Left renal pelvis (tissue), 4 donors: ENCODE results near the gene CEMP1. TPM values are rescaled to one million over a fixed set of nuclear protein-coding genes. Genes with fewer than 3 reads are reported as not detected.
A peak's percentile ranks its signal among the peaks of the same experiment; 100 is the strongest.
"Not testable (repeated sequence)": the region's sequence is repeated elsewhere in the genome, so short reads cannot be mapped to it uniquely, and the experiment has no call there.

Experiments
- DNase-seq, 4 donors: peaks; one replicate each; pipeline ENCODE4 v3.0.0-alpha.2; 2013; ENCODE audit warnings: low read depth in 4 of 4, low spot score in 3 of 4
- polyA plus RNA-seq, 4 donors: library from polyadenylated mRNA; unstranded; fragments of 120-200 nt; gene quantifications; one replicate each; pipeline ENCODE4 v1.2.1, GENCODE V29; 2013; ENCODE audit not compliant: insufficient read length in 4 of 4

The CEMP1 gene
- polyA plus RNA-seq, 4 donors: 1.9 to 7.1 (median 3.5) TPM

DNA sequence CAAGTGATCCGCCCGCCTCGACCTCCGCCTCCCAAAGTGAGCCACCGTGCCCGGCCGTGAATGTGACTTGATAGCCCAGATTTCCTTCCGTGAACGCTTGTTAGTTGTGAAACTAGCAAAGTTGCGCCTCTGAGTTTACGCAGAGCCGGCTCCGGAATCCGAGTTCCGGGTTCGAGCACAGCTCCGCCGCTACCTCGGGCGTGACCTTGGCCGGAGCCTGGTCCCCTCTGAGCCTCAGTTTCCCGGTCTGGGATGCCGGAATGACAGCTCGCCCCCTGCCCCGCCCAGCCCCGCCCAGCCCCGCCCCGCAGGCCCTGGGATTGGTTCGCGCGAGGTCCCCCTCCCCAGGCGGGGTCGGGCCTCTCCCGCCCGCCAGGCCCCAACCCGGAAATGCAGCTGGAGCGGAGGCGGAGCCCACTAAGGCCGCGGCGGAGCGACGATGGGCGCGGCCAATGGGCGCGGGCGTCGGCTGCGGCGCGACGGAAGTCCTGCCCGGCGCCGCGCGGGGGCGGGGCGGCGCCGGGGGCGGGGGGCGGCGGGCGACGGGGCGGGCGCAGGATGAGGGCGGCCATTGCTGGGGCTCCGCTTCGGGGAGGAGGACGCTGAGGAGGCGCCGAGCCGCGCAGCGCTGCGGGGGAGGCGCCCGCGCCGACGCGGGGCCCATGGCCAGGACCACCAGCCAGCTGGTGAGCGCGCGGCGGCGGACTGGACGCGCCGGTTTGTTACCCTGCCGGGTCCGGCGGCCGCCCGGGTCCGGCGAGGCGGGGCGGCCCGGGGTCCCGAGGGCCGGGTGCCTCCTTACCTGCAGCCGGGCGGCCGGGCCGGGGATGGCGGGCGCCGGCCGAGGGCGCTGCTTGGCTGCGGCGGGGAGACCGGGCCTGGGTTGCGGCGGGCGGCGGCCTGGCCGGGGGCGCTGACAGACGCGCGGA lies 6.5 kb upstream of the CEMP1 start, which contains the start of gene PDPK1:
Gene PDPK1, plus strand, starts transcription at position 571 of the 929 bp plus-strand sequence. Its CDS starts 92 bp downstream, at position 663.
- peak; percentile 78 to 88 (median 86) for DNase-seq

DNA sequence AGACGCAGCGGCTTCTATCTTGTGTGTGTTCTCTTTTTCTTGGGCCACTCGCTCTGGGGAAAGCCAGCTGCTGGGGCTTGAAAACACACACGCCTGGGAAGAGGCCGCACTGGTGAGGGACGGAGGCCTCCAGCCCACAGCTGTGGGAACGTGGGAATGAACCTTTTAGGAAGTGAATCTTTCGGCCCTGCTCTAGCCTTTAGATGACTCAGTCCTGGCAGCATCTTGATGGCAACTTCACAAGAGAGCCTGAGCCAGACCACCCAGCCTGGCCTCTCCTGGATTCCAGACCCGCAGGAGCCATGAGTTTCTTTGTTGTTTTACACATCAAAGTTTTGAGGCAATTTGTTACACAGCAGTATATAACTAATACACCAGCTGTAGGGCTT lies 4.4 kb upstream of the CEMP1 start:
- DNase-seq: no peak

DNA sequence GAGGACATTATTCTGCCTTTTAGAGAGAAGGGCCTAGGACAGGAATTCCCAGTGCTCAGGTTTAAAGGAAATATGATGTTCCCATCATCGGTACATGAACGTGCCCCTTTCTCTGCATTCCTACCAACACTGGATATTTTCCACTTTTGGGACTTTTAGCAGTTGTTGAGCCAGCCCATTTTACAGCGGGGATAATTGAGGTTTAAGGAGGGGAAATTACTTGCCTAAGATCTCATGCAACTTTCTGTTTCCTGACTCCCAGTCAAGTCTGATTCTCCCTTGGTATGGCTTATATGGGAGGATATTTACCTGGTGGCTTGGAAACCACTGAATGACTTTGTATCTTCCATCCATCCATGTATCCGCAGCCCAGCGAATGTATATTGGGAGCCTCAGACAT lies 3.1 kb upstream of the CEMP1 start:
- not testable (repeated sequence) for DNase-seq

DNA sequence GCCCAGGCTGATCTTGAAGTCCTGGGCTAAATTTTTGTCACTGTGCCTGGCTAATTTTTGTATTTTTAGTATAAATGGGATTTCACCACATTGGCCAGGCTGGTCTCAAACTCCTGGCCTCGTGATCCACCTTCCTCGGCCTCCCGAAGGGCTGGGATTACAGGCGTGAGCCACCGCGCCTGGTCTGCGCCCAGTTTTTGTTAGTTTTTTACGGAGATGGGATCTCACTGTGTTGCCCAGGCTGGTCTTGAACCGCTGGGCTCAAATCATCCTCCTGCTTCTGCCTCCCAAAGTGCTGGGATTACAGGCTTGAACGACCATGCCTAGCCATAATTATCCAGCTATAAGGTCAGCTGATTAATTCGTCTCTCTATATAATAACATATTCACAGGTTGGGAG lies 2.7 kb upstream of the CEMP1 start:
- no peak for DNase-seq

DNA sequence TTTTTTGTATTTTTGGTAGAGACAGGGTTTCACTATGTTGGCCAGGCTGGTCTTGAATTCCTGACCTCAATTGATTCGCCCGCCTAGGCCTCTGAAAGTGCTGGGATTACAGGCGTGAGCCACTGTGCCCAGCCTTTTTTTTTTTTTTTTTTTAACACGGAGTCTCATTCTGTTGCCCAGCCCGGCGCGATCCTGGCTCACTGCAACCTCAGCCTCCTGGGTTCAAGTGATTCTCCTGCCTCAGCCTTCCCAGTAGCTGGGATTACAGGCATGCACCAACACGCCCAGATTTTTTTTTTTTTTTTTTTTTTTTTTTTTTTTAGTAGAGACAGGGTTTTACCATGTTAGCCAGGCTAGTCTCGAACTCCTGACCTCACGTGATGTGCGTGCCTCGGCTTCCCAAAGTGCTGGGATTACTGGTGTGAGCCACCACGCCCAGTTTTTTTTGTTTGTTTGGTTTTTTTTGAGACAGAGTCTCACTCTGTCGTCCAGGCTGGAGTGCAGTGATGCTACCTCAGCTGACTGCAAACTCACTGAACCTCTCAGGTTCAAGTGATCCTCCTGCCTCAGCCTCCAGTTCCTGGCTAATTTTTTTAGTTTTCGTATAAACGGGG lies 2.0 kb upstream of the CEMP1 start:
- not testable (repeated sequence) for DNase-seq

DNA sequence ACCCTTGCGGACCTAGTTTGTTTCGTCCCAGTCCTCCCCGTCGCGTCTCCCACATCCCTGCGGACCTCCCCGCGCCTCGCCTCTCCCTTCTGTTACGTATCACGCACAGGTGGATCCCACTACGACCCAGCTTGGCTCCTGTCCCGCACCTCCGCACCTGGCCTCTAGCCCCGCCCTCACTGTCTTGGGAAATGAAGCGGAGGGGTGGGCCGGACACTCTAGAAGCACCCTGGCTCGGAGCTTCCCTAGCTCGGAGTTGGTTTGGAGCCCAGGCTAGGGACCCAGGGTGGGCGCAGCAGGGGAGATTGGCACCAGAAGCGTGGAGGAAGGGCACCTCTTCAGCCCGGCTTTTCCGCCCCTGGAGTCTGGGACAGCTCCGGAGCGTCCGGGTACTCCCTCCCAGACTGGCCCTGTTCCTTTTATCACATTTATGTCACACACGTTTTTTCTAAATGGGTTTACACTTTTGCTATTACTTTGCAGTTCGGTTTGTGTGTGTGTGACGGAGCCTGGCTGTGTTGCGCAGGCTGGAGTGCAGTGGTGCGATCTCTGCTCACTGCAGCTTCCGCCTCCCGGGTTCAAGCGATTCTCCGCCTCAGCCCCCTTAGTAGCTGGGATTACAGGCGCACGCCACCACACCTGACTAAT lies 1.4 kb upstream of the CEMP1 start:
- DNase-seq: no peak

DNA sequence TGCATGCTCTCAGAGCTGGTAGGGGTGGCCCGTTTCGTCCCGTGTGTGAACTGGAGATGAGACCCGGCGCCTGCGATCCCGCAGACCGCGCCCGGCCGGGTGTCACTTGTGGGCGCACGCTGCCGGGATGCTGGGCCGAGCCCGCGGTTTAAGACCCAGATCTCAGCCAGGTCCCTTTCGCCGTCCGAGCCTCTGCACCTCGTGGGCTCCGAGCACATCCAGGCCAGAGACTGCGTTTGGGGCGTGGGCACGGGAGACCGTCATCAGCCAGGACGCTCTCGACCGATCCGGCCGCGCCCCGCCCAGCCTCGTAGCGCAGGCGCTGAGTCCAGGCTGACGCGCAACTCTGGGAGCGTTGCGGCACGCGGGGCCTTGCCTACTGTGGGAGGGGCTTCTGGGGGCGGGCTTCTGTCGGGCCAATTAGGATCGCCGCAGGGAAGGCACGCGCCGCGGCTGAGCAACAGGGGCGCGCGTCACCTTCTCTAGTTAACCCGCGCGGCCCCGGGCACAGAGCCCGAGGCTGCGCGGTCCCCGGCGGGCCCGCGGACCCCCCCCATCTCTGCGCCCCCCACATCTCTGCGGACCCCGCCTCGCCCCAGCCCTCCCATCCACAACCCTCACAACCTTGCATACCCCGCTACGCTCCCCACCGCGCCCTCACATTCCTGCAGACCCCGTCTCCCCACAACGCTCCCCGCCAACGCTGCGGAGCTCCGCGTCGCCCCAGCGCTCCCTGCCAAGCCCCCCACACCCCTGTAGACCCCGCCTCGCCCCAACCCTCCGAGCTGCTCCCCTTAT lies 687 bp upstream of the CEMP1 start:
- peak; percentile 86 to 92 (median 90) for DNase-seq

DNA sequence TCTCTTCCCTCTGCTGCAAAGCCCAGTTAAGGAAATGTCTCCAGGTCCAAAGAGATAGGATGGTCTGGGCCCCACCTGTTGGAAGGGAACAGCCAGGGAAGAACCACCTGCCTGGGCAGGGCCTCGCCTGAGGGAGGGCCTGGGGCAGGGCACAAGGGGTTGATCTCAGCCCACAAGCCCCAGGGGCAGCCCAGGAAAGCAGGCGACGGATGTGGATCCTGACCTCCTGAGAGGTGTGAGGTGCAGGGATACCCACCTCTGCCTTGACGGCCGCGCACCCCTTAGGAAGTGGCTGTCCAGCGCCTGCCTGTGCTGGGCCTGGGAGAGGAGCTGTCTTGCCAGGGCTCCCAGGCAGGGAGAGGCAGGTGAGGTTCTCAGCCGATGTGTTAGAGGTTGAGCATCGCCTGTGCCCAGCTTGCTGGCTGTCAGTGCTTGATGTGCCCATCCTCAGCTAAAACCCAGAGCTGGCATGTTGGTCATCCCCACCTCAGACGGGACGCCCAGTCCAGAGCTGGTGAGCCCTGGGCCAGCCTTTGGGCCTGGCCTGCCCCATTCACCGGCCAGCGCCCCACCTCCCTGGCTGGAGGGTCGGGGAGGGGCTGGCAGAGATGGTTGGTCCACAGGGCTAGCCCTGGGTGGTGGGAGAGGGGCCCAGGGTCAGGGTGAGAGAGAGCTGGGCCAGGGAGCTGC lies 434 bp downstream of the CEMP1 start:
- no peak for DNase-seq

DNA sequence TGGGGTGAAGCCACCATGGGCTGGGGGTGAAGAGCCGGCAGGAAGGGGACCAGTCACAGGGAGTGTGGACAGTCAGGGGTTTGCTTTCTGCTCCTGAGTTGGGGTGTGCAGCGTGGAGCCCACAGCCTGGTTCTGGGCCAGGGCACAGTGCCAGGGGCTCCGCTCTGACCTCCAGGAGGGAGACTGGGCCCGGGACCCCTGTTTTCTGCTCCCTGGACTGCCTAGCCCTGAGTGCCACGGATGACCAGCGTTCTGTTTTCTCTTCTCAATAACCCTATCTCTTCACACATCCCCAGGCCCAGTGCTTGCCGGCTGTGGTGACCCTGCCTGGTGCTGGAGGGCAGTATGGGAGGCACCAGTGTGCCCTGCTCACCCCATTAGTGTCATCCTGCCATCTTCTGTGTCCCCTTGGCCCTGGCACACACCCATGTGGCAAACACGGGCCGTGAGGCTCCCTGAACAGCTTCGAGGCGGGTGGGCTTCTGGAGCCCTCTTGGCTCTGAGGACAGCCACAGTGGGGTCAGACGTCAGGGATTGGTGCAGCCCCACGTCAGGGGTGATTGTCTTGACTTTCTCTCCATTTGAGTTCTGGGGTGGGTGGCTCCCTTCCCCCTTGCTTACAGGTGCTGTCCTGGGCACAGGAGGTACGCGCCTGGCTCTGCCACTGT lies 1.1 kb downstream of the CEMP1 start:
- DNase-seq: no peak

DNA sequence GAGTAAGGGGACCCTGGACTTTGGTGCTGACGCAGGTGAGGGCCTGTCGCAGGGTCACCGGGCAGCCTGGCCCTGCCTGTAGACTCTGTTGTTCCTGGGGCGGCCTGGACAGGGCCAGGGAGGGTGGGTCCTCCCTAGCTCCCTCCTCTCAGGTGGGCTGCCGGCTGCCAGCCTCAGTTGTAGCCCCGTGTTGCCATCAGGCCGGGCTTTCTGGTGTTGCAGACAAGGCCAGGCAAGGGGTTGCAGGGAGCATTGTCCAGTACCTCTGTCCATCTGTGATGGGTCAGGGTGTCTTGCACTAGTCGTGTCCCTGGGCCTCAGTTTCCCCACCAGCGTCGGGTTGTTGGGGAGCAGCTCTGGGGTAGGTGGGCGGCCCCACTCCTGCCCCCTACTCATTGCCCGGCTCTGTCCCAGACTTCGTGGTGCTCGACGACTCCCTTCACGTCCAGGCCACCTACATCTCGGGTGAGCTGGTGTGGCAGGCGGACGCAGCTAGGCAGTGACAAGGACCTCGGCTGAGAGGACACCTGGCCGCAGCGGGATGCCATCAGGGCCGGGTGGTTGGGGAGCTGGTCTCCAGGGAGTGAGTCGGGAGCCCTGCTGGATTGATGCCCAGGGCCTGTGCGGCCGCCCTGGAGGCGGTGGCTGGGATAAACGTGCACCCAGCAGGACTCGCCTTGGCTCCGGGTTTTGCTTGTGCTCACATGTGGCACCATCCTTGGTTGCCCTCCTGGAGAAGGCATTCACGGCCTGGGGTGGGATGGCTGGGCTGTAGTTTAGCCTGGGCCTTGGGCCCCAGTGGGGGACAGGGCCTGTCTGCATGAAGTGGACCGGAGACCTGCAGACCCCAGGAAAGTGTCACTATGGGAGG lies 1.9 kb downstream of the CEMP1 start:
- DNase-seq: no peak

DNA sequence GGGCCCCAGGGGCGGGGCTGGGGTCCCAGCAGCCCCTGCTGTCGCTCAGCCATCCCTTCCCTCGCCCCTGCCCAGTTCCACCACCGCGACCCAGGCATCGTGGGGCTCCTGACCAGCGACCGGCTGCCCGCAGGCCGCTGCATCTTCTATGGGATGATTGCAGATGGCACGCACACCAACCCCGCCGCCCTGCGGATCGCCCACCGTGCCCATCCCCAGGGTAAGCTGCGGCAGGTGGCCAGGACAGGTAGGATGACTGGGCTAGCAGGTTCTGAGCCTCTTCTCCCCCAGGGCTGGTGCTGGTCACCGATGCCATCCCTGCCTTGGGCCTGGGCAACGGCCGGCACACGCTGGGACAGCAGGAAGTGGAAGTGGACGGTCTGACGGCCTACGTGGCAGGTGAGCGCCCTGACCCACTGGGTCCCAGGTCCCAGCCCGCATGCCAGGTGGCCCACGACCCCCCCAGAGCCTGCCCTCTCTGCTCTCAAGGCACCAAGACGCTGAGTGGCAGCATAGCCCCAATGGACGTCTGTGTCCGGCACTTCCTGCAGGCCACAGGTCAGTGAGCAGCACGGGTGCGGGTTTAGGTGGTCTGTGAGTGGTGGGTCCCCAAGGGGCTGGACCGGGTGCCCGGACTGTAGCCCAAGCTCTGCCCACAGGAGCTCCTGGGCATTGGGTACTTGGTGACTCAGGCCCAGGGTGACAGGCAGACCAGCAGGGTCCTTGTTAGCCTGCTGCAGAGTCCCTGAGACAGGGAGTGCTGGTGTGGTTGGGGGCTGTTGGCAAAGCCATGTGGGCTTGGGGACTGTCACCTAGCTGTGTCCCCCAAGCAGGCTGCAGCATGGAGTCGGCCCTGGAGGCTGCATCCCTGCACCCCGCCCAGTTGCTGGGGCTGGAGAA lies 2.8 kb downstream of the CEMP1 start:
- no peak for DNase-seq

DNA sequence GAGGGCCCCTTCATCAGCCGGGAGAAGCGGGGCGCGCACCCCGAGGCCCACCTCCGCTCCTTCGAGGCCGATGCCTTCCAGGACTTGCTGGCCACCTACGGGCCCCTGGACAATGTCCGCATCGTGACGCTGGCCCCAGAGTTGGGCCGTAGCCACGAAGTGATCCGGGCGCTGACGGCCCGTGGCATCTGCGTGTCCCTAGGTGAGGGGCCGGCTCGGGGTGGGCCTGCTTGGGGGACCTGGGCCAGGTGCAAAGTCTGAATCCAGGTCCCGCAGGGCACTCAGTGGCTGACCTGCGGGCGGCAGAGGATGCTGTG lies 3.5 kb downstream of the CEMP1 start:
- no peak for DNase-seq

DNA sequence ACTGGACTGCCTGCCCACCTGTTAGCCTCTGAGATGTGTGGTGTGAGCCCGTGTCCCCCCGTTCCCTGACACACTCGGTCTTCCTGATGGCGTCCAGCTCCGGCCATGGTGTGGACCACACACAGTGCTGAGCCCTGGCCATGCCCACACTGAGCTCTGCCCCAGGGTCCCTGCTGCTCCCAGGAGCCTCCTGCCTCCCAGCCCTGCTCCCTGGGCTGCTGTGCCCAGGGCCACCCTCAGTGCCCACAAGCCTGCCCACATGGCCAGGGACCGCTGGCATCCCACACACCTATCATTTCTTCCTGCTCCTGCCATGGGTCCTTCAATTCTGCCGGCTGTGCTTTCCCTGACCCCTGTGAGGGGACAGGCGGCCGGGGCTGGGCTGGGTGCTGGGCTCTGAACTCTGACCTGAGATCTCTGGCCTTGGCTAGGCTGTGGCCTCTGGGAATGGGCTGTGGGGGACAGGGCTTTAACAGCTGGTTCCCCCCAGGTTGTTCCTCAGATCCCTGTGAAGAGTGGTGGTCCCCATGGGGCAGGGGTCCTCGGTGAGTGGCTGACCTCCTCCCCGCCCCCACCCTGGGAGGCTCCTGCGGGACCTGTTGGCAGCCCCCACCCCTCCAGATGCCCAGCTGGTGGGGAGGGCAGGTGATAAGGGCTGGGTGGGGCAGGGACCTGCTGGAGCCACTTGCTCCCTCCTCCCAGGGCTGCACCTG lies 4.0 kb downstream of the CEMP1 start:
- DNase-seq: no peak

DNA sequence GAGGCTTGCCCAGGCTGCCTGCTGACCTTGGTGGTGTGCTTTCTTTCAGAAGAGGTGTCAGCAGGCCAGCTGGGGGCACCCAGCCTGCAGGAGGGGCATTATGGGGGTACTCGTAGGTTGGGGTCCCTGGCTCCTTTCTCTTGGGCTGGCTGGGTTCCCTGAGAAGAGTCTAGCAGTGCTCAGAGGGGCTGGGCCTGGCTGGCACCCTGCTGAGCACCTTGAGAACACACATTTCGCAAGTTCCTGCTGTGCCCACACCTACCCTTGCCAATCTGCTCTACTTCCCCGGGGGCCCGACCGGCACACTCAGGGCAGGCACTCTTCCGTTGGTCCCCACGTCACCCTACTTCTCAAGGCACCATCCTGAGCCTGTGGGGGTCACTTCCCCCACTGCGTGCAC lies 5.1 kb downstream of the CEMP1 start:
- DNase-seq: no peak

DNA sequence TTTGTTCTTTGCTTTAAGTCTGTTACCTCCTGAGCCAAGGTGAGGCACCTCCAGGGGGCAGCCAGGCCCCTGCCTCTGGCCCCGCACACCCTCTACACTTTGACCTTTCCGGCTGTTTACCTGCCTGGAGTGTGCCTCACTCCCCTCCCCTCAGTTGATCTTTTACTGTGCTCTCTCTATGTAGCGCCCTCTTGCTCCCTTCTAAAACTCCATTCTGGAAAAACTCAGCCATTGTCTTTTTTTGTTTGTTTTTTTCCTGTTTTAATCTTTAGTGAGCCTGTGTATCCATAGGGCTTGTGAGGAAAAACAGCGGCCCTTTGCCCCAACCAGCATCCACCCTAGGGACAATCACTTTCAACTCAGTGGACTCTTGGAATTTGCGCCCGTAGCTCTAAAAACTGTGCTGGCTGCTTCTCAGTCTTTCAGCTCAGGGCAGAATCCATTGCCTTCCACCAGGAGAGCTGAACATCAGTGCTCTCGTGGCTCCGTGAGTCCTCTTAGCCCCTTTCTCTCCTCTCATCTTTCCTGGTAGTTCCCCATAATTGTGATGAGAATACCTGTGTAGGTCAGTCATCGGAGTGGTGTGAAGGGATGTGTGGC lies 6.8 kb downstream of the CEMP1 start:
- DNase-seq: no peak

DNA sequence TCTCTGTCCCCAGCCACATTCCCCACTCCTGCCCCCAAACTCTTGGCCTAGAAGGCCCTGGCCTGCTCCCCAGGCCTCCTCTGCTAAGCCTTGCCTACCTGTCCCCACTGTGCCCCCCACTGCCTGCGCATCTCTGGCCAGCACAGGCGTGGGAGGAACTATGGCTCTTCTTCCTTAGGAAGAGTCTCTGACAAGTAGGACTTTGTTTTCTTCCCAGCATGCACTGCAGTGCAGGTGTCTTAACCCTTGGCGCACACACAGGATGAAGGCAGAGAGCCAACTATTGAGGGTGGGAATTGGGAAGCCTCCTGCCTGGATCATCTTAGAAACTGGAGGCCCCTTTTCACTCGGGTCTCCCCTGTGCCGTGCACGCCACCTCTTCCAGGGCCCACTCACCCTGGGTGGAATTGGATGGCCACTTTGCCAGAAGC lies 7.4 kb downstream of the CEMP1 start:
- no peak for DNase-seq
